Vagina (tissue), 2 donors: ENCODE measurements around the gene KMT2C.

Experiments used
- POLR2AphosphoS5 ChIP-seq, 2 donors: sonication (generic); formaldehyde crosslinking; IDR thresholded peaks; one replicate each; pipeline ENCODE4 v1.9.0; 2017; ENCODE audit warnings: antibody characterized with exemption in 2 of 2, mild to moderate bottlenecking in 2 of 2, low read depth in 1 of 2; ENCODE audit not compliant: insufficient read depth in 1 of 2
- TF ChIP-seq, protein P1 (sequence below), 3 experiments: fragments of 450-650 bp in 2 of 3; fragments of 200-600 bp in 1 of 3; sonication (generic) in 1 of 3; IDR thresholded peaks; one replicate each; pipeline ENCODE4 v1.5.1; 2017 to 2019; ENCODE audit warnings: antibody characterized with exemption in 3 of 3, mild to moderate bottlenecking in 2 of 3, moderate library complexity in 2 of 3

DNA sequence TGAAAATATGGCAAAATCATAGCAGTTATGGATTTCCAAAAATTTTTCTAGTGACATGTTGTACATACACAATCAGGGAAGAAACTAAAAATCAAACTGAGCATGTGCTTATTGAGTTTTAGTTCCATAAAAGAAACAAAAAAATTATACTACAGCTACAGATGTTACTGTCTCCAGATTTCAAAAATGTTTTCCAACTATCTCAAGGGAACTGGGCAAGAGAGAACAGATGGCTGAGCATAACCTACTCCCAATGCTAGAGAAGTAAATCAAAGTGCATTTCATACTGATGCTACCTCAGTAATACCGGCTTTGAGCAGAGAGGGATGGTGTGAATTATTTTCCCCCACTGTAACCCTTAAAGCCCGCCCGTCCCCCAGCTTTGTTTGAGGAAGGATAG lies 40.7 kb upstream of the KMT2C start:
- no peak for TF ChIP-seq POLR2AphosphoS5 (IDR thresholded peaks at IDR 0.05; ENCODE audit: insufficient read depth in 1 of 2, low read depth in 1 of 2)
- TF ChIP-seq, protein P1, sequence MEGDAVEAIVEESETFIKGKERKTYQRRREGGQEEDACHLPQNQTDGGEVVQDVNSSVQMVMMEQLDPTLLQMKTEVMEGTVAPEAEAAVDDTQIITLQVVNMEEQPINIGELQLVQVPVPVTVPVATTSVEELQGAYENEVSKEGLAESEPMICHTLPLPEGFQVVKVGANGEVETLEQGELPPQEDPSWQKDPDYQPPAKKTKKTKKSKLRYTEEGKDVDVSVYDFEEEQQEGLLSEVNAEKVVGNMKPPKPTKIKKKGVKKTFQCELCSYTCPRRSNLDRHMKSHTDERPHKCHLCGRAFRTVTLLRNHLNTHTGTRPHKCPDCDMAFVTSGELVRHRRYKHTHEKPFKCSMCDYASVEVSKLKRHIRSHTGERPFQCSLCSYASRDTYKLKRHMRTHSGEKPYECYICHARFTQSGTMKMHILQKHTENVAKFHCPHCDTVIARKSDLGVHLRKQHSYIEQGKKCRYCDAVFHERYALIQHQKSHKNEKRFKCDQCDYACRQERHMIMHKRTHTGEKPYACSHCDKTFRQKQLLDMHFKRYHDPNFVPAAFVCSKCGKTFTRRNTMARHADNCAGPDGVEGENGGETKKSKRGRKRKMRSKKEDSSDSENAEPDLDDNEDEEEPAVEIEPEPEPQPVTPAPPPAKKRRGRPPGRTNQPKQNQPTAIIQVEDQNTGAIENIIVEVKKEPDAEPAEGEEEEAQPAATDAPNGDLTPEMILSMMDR (IDR thresholded peaks at IDR 0.05) = no peak
